Stimulated activated naive CD8-positive, alpha-beta T cell treated with anti-CD3 and anti-CD28 coated beads, Interleukin-15, amount 100 ng/mL, for 72 hours (primary cell): ENCODE results near the gene SSPN.
A peak's percentile ranks its signal among the peaks of the same experiment; 100 is the strongest.

Source experiments
- ATAC-seq: fragments of 150-1000 bp; cut with Tn5 transposase; 2 replicates; pipeline ENCODE4 v1.10.0; 2021; ENCODE audit warnings: mild to moderate bottlenecking, moderate library complexity
- DNase-seq, 2 donors: peaks; one replicate each; pipeline ENCODE4 v3.0.0; 2021 to 2022
- H3K27ac Mint-ChIP-seq, 2 donors: one replicate each; pipeline ENCODE4 v1.8.0; 2022; ENCODE audit warnings: mild to moderate bottlenecking in 2 of 2, mixed read lengths in 2 of 2, moderate library complexity in 2 of 2
- H3K27me3 Mint-ChIP-seq: one replicate; pipeline ENCODE4 v1.8.0; 2022; ENCODE audit warnings: mixed read lengths
- H3K4me1 Mint-ChIP-seq: one replicate; pipeline ENCODE4 v1.8.0; 2022; ENCODE audit warnings: mild to moderate bottlenecking, mixed read lengths
- H3K4me3 Mint-ChIP-seq, 2 donors: one replicate each; pipeline ENCODE4 v1.8.0; 2022; ENCODE audit warnings: mild to moderate bottlenecking in 2 of 2, mixed read lengths in 2 of 2, moderate library complexity in 1 of 2
- H3K9me3 Mint-ChIP-seq, 2 donors: one replicate each; pipeline ENCODE4 v1.8.0; 2022; ENCODE audit warnings: mixed read lengths in 2 of 2

Gene SSPN

GRCh38 chr12:26298785-26299621 is 103.6 kb downstream of the SSPN start:
- H3K9me3 Mint-ChIP-seq, result peaks cover 0 to 5% of the 10 kb centered on the region in 2 donors
- DNase-seq (peak; percentile 29 to 42), ATAC-seq (peak; percentile 99)
- no peak overlapping the region for H3K4me3 Mint-ChIP-seq
- peaks cover 29% of the 10 kb centered on the region for H3K4me1 Mint-ChIP-seq
- no peak overlapping the region for H3K27ac Mint-ChIP-seq
- H3K27me3 Mint-ChIP-seq, result peaks cover 21% of the 10 kb centered on the region

GRCh38 chr12:26299751-26300150 is 104.4 kb downstream of the SSPN start:
- H3K9me3 Mint-ChIP-seq, result peaks cover 0 to 5% of the 10 kb centered on the region in 2 donors
- peaks cover 21% of the 10 kb centered on the region for H3K27me3 Mint-ChIP-seq
- DNase-seq, result no peak
- H3K27ac Mint-ChIP-seq, result no peak overlapping the region
- ATAC-seq, result no peak
- H3K4me3 Mint-ChIP-seq, result no peak overlapping the region
- peaks cover 29% of the 10 kb centered on the region for H3K4me1 Mint-ChIP-seq
